GM23338 (cell line): ENCODE measurements around the gene CMYA5. TPM values are rescaled to one million over a fixed set of nuclear protein-coding genes. Genes with fewer than 3 reads are reported as not detected.

Experiments used
- EZH2 ChIP-seq: fragments of 200-600 bp; sonication (generic); IDR thresholded peaks from one replicate; pipeline ENCODE4 v1.8.0; 2017; ENCODE audit warnings: antibody characterized with exemption, mild to moderate bottlenecking, low read depth; ENCODE audit not compliant: unreplicated experiment
- EZH2phosphoT487 ChIP-seq: fragments of 200-600 bp; sonication (generic); IDR thresholded peaks from one replicate; pipeline ENCODE4 v1.8.1; 2018; ENCODE audit warnings: antibody characterized with exemption; ENCODE audit not compliant: unreplicated experiment
- NANOG ChIP-seq: IDR thresholded peaks from 2 replicates; pipeline ENCODE4 v1.6.1; 2016; ENCODE audit warnings: antibody characterized with exemption, borderline replicate concordance
- ZNF114 ChIP-seq: fragments of 250-450 bp; sonication (Bioruptor Pico); IDR thresholded peaks from 2 replicates; pipeline ENCODE4 v1.5.0; 2020; ENCODE audit warnings: mild to moderate bottlenecking, moderate library complexity
- polyA plus RNA-seq: library from polyadenylated mRNA; unstranded; fragments of >200 nt; fragmentation: Nextera tagmentation; extraction: Ambion mirVana; gene quantifications from 2 replicates; pipeline ENCODE4 v1.2.1, GENCODE V29; 2016
- total RNA-seq: library from RNA; depleted of rRNA; stranded (reverse); fragments of >200 nt; shearing (Covaris generic); gene quantifications from 2 replicates; pipeline ENCODE4 v1.2.3, GENCODE V29; 2014
- TF ChIP-seq, protein P1 (sequence below): fragments of 250-450 bp; sonication (Bioruptor Pico); IDR thresholded peaks from 2 replicates; pipeline ENCODE4 v1.5.0; 2020; ENCODE audit warnings: mild to moderate bottlenecking, moderate library complexity
- TF ChIP-seq, protein P2 (sequence below): IDR thresholded peaks from one replicate; pipeline ENCODE4 v1.6.1; 2018; ENCODE audit warnings: antibody characterized with exemption; ENCODE audit not compliant: unreplicated experiment

The CMYA5 gene
- total and polyA plus RNA-seq, 2 experiments from 2014 or later, result 0.45 to 0.49 TPM

DNA sequence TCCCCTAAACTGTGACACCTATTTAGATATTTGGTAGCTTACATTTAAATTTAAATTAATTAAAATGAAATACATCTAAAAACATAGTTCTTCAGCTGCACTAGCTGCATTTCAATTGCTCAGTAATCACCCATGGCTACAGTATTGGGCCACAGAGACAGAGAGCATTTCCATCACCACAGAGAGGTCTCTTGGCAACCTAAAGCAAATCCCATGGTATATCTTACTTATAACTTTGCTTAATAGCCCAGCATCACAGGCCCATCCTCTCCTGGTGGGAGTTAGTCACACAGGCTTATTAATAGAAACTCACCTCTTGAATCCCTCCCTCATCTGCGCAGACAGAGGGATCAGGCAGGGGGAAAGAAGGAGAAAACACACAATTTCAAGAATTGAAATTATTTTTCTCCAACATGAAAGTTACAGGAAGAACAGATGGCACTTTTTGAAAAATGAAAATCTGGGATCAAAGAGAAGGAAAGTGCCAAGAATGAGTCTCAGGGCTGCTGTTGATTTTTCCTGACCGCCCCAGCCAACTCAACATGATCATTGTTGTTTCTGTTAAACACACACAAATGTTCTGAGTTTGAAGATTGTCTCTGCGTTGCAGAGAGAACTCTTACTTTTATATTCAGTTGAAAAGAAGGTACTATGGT is 144.6 kb downstream of the CMYA5 start (continued):
- TF ChIP-seq, protein P1, sequence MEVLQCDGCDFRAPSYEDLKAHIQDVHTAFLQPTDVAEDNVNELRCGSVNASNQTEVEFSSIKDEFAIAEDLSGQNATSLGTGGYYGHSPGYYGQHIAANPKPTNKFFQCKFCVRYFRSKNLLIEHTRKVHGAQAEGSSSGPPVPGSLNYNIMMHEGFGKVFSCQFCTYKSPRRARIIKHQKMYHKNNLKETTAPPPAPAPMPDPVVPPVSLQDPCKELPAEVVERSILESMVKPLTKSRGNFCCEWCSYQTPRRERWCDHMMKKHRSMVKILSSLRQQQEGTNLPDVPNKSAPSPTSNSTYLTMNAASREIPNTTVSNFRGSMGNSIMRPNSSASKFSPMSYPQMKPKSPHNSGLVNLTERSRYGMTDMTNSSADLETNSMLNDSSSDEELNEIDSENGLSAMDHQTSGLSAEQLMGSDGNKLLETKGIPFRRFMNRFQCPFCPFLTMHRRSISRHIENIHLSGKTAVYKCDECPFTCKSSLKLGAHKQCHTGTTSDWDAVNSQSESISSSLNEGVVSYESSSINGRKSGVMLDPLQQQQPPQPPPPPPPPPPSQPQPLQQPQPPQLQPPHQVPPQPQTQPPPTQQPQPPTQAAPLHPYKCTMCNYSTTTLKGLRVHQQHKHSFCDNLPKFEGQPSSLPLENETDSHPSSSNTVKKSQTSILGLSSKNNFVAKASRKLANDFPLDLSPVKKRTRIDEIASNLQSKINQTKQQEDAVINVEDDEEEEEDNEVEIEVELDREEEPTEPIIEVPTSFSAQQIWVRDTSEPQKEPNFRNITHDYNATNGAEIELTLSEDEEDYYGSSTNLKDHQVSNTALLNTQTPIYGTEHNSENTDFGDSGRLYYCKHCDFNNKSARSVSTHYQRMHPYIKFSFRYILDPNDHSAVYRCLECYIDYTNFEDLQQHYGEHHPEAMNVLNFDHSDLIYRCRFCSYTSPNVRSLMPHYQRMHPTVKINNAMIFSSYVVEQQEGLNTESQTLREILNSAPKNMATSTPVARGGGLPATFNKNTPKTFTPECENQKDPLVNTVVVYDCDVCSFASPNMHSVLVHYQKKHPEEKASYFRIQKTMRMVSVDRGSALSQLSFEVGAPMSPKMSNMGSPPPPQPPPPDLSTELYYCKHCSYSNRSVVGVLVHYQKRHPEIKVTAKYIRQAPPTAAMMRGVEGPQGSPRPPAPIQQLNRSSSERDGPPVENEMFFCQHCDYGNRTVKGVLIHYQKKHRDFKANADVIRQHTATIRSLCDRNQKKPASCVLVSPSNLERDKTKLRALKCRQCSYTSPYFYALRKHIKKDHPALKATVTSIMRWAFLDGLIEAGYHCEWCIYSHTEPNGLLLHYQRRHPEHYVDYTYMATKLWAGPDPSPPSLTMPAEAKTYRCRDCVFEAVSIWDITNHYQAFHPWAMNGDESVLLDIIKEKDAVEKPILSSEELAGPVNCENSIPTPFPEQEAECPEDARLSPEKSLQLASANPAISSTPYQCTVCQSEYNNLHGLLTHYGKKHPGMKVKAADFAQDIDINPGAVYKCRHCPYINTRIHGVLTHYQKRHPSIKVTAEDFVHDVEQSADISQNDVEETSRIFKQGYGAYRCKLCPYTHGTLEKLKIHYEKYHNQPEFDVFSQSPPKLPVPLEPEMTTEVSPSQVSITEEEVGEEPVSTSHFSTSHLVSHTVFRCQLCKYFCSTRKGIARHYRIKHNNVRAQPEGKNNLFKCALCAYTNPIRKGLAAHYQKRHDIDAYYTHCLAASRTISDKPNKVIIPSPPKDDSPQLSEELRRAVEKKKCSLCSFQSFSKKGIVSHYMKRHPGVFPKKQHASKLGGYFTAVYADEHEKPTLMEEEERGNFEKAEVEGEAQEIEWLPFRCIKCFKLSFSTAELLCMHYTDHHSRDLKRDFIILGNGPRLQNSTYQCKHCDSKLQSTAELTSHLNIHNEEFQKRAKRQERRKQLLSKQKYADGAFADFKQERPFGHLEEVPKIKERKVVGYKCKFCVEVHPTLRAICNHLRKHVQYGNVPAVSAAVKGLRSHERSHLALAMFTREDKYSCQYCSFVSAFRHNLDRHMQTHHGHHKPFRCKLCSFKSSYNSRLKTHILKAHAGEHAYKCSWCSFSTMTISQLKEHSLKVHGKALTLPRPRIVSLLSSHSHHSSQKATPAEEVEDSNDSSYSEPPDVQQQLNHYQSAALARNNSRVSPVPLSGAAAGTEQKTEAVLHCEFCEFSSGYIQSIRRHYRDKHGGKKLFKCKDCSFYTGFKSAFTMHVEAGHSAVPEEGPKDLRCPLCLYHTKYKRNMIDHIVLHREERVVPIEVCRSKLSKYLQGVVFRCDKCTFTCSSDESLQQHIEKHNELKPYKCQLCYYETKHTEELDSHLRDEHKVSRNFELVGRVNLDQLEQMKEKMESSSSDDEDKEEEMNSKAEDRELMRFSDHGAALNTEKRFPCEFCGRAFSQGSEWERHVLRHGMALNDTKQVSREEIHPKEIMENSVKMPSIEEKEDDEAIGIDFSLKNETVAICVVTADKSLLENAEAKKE (CRISPR knock-in tag), result no peak
- TF ChIP-seq NANOG, result no peak
- no peak for TF ChIP-seq EZH2phosphoT487
- TF ChIP-seq, protein P2, sequence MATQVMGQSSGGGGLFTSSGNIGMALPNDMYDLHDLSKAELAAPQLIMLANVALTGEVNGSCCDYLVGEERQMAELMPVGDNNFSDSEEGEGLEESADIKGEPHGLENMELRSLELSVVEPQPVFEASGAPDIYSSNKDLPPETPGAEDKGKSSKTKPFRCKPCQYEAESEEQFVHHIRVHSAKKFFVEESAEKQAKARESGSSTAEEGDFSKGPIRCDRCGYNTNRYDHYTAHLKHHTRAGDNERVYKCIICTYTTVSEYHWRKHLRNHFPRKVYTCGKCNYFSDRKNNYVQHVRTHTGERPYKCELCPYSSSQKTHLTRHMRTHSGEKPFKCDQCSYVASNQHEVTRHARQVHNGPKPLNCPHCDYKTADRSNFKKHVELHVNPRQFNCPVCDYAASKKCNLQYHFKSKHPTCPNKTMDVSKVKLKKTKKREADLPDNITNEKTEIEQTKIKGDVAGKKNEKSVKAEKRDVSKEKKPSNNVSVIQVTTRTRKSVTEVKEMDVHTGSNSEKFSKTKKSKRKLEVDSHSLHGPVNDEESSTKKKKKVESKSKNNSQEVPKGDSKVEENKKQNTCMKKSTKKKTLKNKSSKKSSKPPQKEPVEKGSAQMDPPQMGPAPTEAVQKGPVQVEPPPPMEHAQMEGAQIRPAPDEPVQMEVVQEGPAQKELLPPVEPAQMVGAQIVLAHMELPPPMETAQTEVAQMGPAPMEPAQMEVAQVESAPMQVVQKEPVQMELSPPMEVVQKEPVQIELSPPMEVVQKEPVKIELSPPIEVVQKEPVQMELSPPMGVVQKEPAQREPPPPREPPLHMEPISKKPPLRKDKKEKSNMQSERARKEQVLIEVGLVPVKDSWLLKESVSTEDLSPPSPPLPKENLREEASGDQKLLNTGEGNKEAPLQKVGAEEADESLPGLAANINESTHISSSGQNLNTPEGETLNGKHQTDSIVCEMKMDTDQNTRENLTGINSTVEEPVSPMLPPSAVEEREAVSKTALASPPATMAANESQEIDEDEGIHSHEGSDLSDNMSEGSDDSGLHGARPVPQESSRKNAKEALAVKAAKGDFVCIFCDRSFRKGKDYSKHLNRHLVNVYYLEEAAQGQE, result no peak
- TF ChIP-seq EZH2, result no peak
- no peak for TF ChIP-seq ZNF114
